Measurements from ENCODE around the gene GRWD1.
A peak's percentile ranks its signal among the peaks of the same experiment; 100 is the strongest.

Gene GRWD1

GRCh38 chr19:48445606-48446481 is at the start of gene GRWD1:
Gene GRWD1, plus strand, starts transcription at chr19:48445983. Its CDS starts 23 bp downstream, at chr19:48446006.
- DNase-seq, result peak; percentile 91

DNA sequence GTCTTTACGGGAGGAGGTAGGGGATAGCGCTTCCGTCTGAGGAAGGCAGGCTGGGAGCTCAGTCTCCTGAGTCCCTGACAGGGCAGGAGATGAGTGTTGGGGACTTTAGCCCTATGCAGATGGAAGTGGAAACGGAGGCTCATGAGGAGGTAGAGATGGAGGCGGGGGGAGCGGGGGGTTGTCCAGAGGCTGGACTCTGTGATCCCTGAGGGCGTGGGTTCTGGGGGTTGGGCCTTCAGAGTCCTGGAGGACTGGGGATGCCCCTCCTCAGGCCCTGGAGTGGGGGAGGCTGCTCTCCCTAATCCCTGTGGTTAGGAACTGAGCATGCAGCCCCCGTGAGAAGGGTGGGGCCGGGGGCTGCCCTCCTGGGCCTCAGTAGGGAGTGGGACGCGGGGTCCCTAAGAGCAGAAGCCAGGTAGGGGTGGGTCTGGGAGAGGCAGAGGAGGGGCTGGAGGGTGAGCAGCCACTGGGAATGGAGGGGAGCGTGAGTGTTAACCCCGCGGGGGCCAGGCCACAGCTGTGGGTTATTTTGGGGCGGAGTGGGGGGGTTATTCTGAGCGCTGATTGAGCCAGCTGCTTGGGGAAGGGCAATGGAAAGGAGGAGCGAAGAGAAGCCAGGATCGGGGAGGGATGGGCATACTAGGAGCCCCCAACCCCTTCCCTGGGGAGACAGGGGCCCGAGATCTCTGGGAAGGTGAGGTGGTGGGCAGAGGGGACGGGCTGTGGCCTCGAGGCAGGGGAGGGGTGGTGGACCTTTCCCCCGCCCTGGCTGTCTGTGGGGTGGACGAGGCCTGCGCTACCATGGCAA is 49.6 kb upstream of the GRWD1 start:
- no peak for DNase-seq

DNA sequence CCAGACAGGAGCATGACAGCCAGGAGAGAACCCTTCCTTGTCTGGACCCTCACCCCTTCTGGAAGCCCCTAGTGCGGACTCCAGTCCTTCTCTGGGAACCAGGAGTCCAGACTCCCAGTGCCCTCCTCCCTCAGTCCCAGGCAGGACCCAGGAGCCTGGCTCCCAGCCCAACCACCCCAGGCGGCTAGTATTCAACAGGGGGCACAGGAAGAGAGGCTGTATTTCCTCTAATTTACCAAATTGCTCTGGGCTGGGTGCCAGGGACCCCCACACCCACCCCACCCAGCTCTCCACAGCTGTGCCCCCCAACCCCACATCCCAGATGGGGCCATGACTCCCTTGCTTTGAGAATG is 49.0 kb upstream of the GRWD1 start:
- DNase-seq, result no peak

- DNase-seq, result no peak
Observed at GRCh38 chr19:48397263-48398101, 48.3 kb upstream of the GRWD1 start.

DNA sequence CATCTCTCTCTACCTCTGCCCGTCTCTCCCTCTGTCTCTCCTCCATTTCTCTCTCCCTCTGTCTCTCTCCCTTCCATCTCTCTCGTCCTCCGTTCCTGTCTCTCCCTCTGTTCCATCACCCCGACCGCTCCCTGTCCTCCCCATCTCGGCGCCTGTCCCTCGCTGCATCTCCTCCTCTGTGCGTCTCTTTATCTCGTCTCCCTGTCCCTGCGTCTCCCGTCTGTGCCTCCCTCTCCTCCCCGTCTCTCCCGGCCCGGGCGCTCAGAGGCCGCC is 47.7 kb upstream of the GRWD1 start:
- DNase-seq, result no peak

DNA sequence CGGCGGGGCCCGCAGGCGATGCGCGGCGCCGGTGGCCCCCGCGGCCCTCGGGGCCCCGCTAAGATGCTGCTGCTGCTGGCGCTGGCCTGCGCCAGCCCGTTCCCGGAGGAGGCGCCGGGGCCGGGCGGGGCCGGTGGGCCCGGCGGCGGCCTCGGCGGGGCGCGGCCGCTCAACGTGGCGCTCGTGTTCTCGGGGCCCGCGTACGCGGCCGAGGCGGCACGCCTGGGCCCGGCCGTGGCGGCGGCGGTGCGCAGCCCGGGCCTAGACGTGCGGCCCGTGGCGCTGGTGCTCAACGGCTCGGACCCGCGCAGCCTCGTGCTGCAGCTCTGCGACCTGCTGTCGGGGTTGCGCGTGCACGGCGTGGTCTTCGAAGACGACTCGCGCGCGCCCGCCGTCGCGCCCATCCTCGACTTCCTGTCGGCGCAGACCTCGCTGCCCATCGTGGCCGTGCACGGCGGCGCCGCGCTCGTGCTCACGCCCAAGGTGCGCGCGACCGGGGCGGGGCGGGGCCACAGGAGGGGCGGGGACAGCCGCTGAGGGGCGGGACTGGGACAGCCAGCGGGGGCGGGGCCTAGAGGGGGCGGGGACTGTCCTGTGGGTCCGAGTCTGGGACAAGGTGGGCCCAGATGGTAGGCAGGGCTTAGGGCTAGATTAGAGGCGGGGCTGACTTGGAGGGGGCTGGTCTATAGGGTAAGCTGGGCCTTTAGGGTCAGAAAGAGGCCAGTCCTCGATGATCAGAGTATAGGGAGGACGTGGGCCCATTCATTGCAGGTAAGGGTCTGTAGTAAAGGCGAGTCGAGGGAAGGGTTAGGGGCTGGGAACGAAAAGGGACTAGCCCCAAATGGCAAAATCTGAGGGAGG is 47.2 kb upstream of the GRWD1 start:
- peak; percentile 84 for DNase-seq

GRCh38 chr19:48400018-48400742 is 45.6 kb upstream of the GRWD1 start:
- DNase-seq, result no peak

DNA sequence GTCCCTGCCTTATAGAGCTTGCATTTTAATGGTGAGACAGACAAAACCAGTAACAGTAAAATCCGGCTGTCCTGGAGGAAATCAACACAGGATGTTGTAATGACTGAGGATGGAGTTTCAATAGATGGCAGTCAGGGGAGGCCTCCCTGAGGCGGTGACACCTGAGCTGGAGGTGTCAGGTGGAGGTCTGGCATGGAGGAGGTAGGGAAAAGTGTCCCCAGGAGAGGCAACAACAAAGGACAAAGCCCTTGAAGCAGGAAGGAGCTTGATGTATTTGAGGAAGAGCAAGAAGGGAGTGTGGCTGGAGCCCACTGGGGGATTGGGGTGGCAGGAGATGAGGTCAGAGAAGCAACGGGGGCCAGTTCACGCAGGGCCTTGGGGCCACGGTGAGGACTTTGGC is 44.5 kb upstream of the GRWD1 start:
- DNase-seq, result no peak

DNA sequence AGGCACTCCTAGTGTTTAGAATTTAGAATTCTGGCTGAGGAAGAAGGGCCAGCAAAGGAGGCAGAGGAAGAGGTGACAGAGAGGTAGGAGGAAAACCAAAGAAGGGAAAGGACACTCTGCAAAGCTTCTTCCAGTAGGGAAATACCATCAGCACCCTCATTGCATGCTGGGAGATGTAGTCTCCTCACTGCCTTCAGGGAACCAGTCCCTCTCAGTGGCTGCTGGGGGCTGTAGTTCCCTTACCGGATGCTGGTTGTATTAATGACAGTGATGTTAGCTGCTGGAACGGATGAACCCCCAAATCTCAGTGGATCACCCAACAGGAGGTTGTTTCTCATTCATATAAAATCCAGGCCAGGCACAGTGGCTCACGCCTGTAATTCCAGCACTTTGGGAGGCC is 42.2 kb upstream of the GRWD1 start:
- DNase-seq, result peak; percentile 38

GRCh38 chr19:48405010-48405659 is 40.6 kb upstream of the GRWD1 start:
- DNase-seq, result no peak

DNA sequence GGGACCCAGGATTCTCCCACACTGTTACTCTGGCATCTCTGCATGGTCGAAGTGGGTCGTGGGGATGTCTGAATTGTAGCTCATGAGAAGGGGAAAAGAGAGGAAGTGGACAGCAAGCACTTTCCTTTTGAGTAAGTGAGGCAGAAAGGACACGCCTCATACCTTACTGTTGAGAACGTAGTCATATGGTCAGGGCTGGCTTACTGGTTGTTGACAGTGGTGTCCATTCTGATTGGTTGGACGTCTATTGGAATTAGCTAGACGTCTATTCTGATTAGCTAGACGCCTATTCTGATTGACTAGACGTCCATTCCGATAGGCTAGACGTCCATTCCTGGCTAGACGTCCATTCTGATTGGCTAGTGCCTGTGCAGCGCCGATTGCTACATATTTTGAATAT is 39.9 kb upstream of the GRWD1 start:
- no peak for DNase-seq

- no peak for DNase-seq
Observed at GRCh38 chr19:48413879-48414587, 31.8 kb upstream of the GRWD1 start.

- DNase-seq, result peak; percentile 67
Observed at GRCh38 chr19:48415395-48415794, 30.4 kb upstream of the GRWD1 start.

GRCh38 chr19:48415806-48416221 is 30.0 kb upstream of the GRWD1 start:
- DNase-seq, result no peak

GRCh38 chr19:48417421-48417820 is 28.4 kb upstream of the GRWD1 start:
- no peak for DNase-seq

GRCh38 chr19:48418317-48419064 is 27.3 kb upstream of the GRWD1 start:
- DNase-seq, result no peak

GRCh38 chr19:48419158-48419920 is 26.4 kb upstream of the GRWD1 start:
- peak; percentile 65 for DNase-seq

DNA sequence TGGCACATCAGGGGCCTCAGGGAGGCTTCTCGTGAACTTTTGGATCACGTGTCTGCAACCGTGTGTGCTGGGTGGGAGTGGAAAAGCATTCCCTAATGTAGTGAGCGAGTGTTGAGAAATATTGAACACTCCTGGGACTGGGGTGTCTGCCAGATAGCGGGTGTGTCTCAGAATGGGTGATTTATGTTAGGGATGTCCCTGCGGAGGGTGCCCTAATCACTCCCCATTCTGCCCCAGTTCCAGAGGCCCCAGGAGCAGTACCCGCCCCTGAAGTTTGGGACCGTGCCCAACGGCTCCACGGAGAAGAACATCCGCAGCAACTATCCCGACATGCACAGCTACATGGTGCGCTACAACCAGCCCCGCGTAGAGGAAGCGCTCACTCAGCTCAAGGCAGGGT is 24.2 kb upstream of the GRWD1 start:
- no peak for DNase-seq

GRCh38 chr19:48424694-48425219 is 21.0 kb upstream of the GRWD1 start:
- DNase-seq, result no peak

All from stimulated activated CD4-positive, alpha-beta T cell treated with anti-CD3 and anti-CD28 coated beads, Interleukin-4, amount 100 ng/mL, for 1 hour (primary cell).